H1 (cell line): ENCODE measurements around the gene NDUFA1.

Experiments used
- BACH1 ChIP-seq: IDR thresholded peaks from 2 replicates; pipeline ENCODE4 v1.6.1; 2012; ENCODE audit warnings: low read length, improper control_type of control experiment
- CBX8 ChIP-seq: fragments of 300-800, 300-1000 bp; sonication (generic); IDR thresholded peaks from 2 replicates; pipeline ENCODE4 v1.7.1; 2016; ENCODE audit warnings: low read depth, low read length, borderline replicate concordance
- CHD1 ChIP-seq: IDR thresholded peaks from 2 replicates; pipeline ENCODE4 v1.6.1; 2012; ENCODE audit warnings: low read depth, low read length, improper control_type of control experiment
- CHD2 ChIP-seq: IDR thresholded peaks from 2 replicates; pipeline ENCODE4 v1.6.1; 2012; ENCODE audit warnings: low read length, improper control_type of control experiment
- JUN ChIP-seq: IDR thresholded peaks from 2 replicates; pipeline ENCODE4 v1.6.1; 2011; ENCODE audit warnings: low read depth, mild to moderate bottlenecking, improper control_type of control experiment, low read length
- MAFK ChIP-seq: IDR thresholded peaks from 2 replicates; pipeline ENCODE4 v1.6.1; 2012; ENCODE audit warnings: low read depth, mild to moderate bottlenecking, improper control_type of control experiment, low read length
- MAX ChIP-seq: IDR thresholded peaks from 2 replicates; pipeline ENCODE4 v1.6.1; 2012; ENCODE audit warnings: inconsistent platforms
- NANOG ChIP-seq: IDR thresholded peaks from 2 replicates; pipeline ENCODE4 v1.6.1; 2011; ENCODE audit warnings: low read length, low read depth, mild to moderate bottlenecking, inconsistent platforms; ENCODE audit not compliant: insufficient read depth, poor library complexity, severe bottlenecking
- POLR2A ChIP-seq, 2 experiments: IDR thresholded peaks; 1 replicate in 1 of 2; 2 replicates in 1 of 2; pipeline ENCODE4 v1.6.1; 2011; ENCODE audit warnings: low read depth in 2 of 2, low read length in 2 of 2, mild to moderate bottlenecking in 2 of 2; ENCODE audit errors: control extremely low read depth in 1 of 2
- POLR2AphosphoS5 ChIP-seq: IDR thresholded peaks from 2 replicates; pipeline ENCODE4 v1.6.1; 2011; ENCODE audit warnings: low read depth, low read length
- RAD21 ChIP-seq, 2 experiments: IDR thresholded peaks in 1 of 2; conservative IDR thresholded peaks in 1 of 2; 2 replicates each; pipeline ENCODE4 v1.6.1; 2011; ENCODE audit warnings: low read depth in 2 of 2, low read length in 2 of 2, improper control_type of control experiment in 1 of 2, inconsistent platforms in 1 of 2, mild to moderate bottlenecking in 1 of 2, moderate library complexity in 1 of 2
- RFX5 ChIP-seq: IDR thresholded peaks from 2 replicates; pipeline ENCODE4 v1.6.1; 2011; ENCODE audit warnings: low read depth, low read length, improper control_type of control experiment, borderline replicate concordance
- SAP30 ChIP-seq: fragments of 300-600 bp; sonication (generic); IDR thresholded peaks from 2 replicates; pipeline ENCODE4 v1.7.1; 2012; ENCODE audit warnings: low read length, moderate library complexity, mild to moderate bottlenecking, inconsistent platforms; ENCODE audit not compliant: insufficient read depth, insufficient replicate concordance
- TF ChIP-seq, protein P1 (sequence below), 3 experiments: IDR thresholded peaks; 1 replicate in 2 of 3; 2 replicates in 1 of 3; pipeline versions ENCODE4 v1.5.1 to v1.6.1; 2011; ENCODE audit warnings: low read length in 3 of 3, mild to moderate bottlenecking in 3 of 3, inconsistent platforms in 2 of 3, low read depth in 1 of 3, moderate library complexity in 1 of 3; ENCODE audit not compliant: insufficient read depth in 1 of 3; ENCODE audit errors: control extremely low read depth in 1 of 3

DNA sequence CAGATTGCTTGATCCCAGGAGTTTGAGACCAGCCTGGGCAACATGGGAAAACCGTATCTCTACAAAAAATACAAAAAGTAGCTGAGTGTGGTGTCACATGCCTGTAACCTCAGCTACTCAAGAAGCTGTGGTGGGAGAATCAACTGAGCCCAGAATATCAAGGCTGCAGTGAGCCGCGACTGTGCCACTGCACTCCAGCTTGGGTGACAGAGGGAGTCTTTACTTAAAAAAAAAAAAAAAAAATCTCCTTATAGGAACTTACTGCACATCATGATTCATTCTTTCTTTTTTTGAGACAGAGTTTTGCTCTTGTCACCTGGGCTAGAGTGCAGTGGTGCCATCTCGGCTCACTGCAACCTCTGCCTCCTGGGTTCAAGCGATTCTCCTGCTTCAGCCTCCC lies 43.2 kb upstream of the NDUFA1 start:
- TF ChIP-seq MAX: no peak
- no peak for TF ChIP-seq BACH1
- TF ChIP-seq JUN: no peak
- no peak for TF ChIP-seq POLR2A (IDR thresholded peaks at IDR 0.05; ENCODE audit: control extremely low read depth in 1 of 2, low read depth in 2 of 2, low read length in 2 of 2)
- TF ChIP-seq, protein P1, sequence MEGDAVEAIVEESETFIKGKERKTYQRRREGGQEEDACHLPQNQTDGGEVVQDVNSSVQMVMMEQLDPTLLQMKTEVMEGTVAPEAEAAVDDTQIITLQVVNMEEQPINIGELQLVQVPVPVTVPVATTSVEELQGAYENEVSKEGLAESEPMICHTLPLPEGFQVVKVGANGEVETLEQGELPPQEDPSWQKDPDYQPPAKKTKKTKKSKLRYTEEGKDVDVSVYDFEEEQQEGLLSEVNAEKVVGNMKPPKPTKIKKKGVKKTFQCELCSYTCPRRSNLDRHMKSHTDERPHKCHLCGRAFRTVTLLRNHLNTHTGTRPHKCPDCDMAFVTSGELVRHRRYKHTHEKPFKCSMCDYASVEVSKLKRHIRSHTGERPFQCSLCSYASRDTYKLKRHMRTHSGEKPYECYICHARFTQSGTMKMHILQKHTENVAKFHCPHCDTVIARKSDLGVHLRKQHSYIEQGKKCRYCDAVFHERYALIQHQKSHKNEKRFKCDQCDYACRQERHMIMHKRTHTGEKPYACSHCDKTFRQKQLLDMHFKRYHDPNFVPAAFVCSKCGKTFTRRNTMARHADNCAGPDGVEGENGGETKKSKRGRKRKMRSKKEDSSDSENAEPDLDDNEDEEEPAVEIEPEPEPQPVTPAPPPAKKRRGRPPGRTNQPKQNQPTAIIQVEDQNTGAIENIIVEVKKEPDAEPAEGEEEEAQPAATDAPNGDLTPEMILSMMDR (IDR thresholded peaks at IDR 0.05; ENCODE audit: control extremely low read depth in 1 of 3, insufficient read depth in 1 of 3, low read depth in 1 of 3, low read length in 3 of 3): no peak
- no peak for TF ChIP-seq RAD21 (IDR thresholded peaks at IDR 0.05 in 1 of 2, conservative IDR thresholded peaks at IDR 0.05 in 1 of 2; ENCODE audit: low read depth in 2 of 2, low read length in 2 of 2)
- no peak for TF ChIP-seq RFX5
- no peak for TF ChIP-seq SAP30
- no peak for TF ChIP-seq POLR2AphosphoS5
- TF ChIP-seq CHD2: no peak
- no peak for TF ChIP-seq CHD1
- TF ChIP-seq NANOG: no peak
- no peak for TF ChIP-seq CBX8
- TF ChIP-seq MAFK: no peak
